OCI-LY7 (cell line): ENCODE measurements around the gene CILP2. TPM values are rescaled to one million over a fixed set of nuclear protein-coding genes. Genes with fewer than 3 reads are reported as not detected.

ENCODE experiments used
- BruUV-seq: library from RNA; stranded (reverse); fragments of 400-500 nt; replicated peaks from 2 replicates; lab custom pipeline; 2021; lab: Mats Ljungman, UMichigan
- CTCF ChIA-PET: fragments of 300-600 bp; sonication (Branson Sonifier 250); formaldehyde crosslinking; loops from one replicate; lab custom pipeline; 2022; ENCODE audit warnings: antibody characterized with exemption; ENCODE audit not compliant: unreplicated experiment; lab: Charles Lee
- POLR2A ChIA-PET: fragments of 300-600 bp; sonication (Branson Sonifier 250); formaldehyde crosslinking; loops from one replicate; lab custom pipeline; 2022; ENCODE audit warnings: antibody characterized with exemption; lab: Charles Lee
- DNase-seq: peaks from one replicate; pipeline ENCODE4 v3.0.0-alpha.2; 2015; ENCODE audit warnings: low spot score
- H2AFZ ChIP-seq: fragments of 200-600 bp; sonication (generic), shearing (Covaris generic); 2 replicates; pipeline ENCODE4 v1.6.1; 2014; ENCODE audit warnings: mild to moderate bottlenecking, antibody characterized with exemption, low read length, moderate library complexity
- H3K27ac ChIP-seq: fragments of 200-600 bp; sonication (generic); 2 replicates; pipeline ENCODE4 v1.5.1; 2014; ENCODE audit warnings: mixed run types, low read depth, mild to moderate bottlenecking, moderate library complexity, low read length, inconsistent platforms; ENCODE audit not compliant: poor library complexity, severe bottlenecking
- H3K36me3 ChIP-seq: fragments of 200-600 bp; sonication (generic); 2 replicates; pipeline ENCODE4 v1.6.1; 2014; ENCODE audit warnings: mild to moderate bottlenecking, antibody characterized with exemption, low read length, moderate library complexity, mixed read lengths; ENCODE audit not compliant: insufficient read depth
- H3K4me1 ChIP-seq: fragments of 200-600 bp; sonication (generic); 2 replicates; pipeline ENCODE4 v1.5.1; 2014; ENCODE audit warnings: mild to moderate bottlenecking, low read length; ENCODE audit not compliant: insufficient read depth, poor library complexity, severe bottlenecking
- H3K4me2 ChIP-seq: fragments of 200-600 bp; sonication (generic); 2 replicates; pipeline ENCODE4 v1.6.1; 2014; ENCODE audit warnings: mild to moderate bottlenecking, low read length
- H3K4me3 ChIP-seq: fragments of 200-600 bp; sonication (generic); 2 replicates; pipeline ENCODE4 v1.5.1; 2014; ENCODE audit warnings: mild to moderate bottlenecking, low read depth, low read length; ENCODE audit not compliant: poor library complexity, severe bottlenecking
- H3K79me2 ChIP-seq: fragments of 200-600 bp; sonication (generic); 2 replicates; pipeline ENCODE4 v1.6.1; 2016; ENCODE audit warnings: low read depth, mild to moderate bottlenecking, low read length, moderate library complexity, mixed read lengths; ENCODE audit not compliant: insufficient read depth
- H3K9me2 ChIP-seq: fragments of 200-600 bp; sonication (generic); 2 replicates; pipeline ENCODE4 v1.6.1; 2016; ENCODE audit warnings: mild to moderate bottlenecking, low read length, mixed read lengths; ENCODE audit not compliant: insufficient read depth
- H3K9me3 ChIP-seq: fragments of 200-600 bp; sonication (generic); 2 replicates; pipeline ENCODE4 v1.6.1; 2014; ENCODE audit warnings: mild to moderate bottlenecking, mixed run types, low read length, mixed read lengths
- H4K20me1 ChIP-seq: fragments of 200-600 bp; sonication (generic); 2 replicates; pipeline ENCODE4 v1.6.1; 2014; ENCODE audit warnings: mild to moderate bottlenecking, antibody characterized with exemption, low read length, moderate library complexity, mixed read lengths; ENCODE audit not compliant: insufficient read depth
- CTCF ChIP-seq: fragments of 200-600 bp; sonication (generic); conservative IDR thresholded peaks from 2 replicates; pipeline ENCODE4 v1.5.1; 2014; ENCODE audit warnings: mild to moderate bottlenecking, antibody characterized with exemption, low read length, moderate library complexity, mixed read lengths
- EZH2phosphoT487 ChIP-seq: fragments of 200-600 bp; sonication (generic); IDR thresholded peaks from 2 replicates; pipeline ENCODE4 v1.6.1; 2018; ENCODE audit warnings: low read depth, borderline replicate concordance, mild to moderate bottlenecking, mixed run types, antibody characterized with exemption, low read length, moderate library complexity, mixed read lengths
- intact Hi-C: fragments of 100-400 bp; cut with micrococcal nuclease; formaldehyde crosslinking; loops from one replicate; pipeline ENCODE4 v1.10.0; 2022; ENCODE audit not compliant: unreplicated experiment
- total RNA-seq, 2 experiments: library from RNA; depleted of rRNA in 1 of 2; stranded (reverse); fragments of >200 nt in 1 of 2; shearing (Covaris generic) in 1 of 2; gene quantifications; 2 replicates each; pipeline ENCODE4 v1.2.3, GENCODE V29; 2014 to 2022

The CILP2 gene
- total RNA-seq, 2 experiments from 2014 or later, result 0.19 to 0.51 TPM

- Histone ChIP-seq H3K9me3 (no peaks in the 10 kb centered on the region), H3K4me1 (no peaks in the 10 kb centered on the region), H3K4me3 (no peak overlapping the region), H3K36me3 (no peaks in the 10 kb centered on the region), H3K4me2 (no peak overlapping the region), H2AFZ (no peak overlapping the region), H3K9me2 (no peaks in the 10 kb centered on the region), H3K27ac (no peak overlapping the region), H4K20me1 (no peaks in the 10 kb centered on the region), H3K79me2 (no peaks in the 10 kb centered on the region)
- no TSS peak for BruUV-seq
- TF ChIP-seq CTCF (no peak), EZH2phosphoT487 (no peak)
- CTCF ChIA-PET, result no interaction called here
- POLR2A ChIA-PET, result no interaction called here
- intact Hi-C loops, result no loop called here
- no peak for DNase-seq
Measured at GRCh38 chr19:19547674-19548336, 9.7 kb downstream of the CILP2 start.

GRCh38 chr19:19548915-19549759, 11.1 kb downstream of the CILP2 start:
- H3K9me2 ChIP-seq, result no peaks in the 10 kb centered on the region
- no peaks in the 10 kb centered on the region for H3K4me1 ChIP-seq
- CTCF ChIA-PET, result no interaction called here
- no peaks in the 10 kb centered on the region for H4K20me1 ChIP-seq
- POLR2A ChIA-PET, result interaction anchor here (0.6 kb wide), 1 partner anchor 623 kb away, joined by 6 read pairs; no protein-coding TSS in a partner anchor
- no peaks in the 10 kb centered on the region for H3K9me3 ChIP-seq
- no peak overlapping the region for H3K4me2 ChIP-seq
- H2AFZ ChIP-seq, result no peak overlapping the region
- no peaks in the 10 kb centered on the region for H3K79me2 ChIP-seq
- no TSS peak for BruUV-seq
- intact Hi-C loops, result no loop called here
- TF ChIP-seq CTCF (no peak), EZH2phosphoT487 (no peak)
- no peaks in the 10 kb centered on the region for H3K36me3 ChIP-seq
- no peak overlapping the region for H3K4me3 ChIP-seq
- no peak overlapping the region for H3K27ac ChIP-seq
- no peak for DNase-seq
